ENCODE data around the gene PRKAG2.

Gene PRKAG2

DNA sequence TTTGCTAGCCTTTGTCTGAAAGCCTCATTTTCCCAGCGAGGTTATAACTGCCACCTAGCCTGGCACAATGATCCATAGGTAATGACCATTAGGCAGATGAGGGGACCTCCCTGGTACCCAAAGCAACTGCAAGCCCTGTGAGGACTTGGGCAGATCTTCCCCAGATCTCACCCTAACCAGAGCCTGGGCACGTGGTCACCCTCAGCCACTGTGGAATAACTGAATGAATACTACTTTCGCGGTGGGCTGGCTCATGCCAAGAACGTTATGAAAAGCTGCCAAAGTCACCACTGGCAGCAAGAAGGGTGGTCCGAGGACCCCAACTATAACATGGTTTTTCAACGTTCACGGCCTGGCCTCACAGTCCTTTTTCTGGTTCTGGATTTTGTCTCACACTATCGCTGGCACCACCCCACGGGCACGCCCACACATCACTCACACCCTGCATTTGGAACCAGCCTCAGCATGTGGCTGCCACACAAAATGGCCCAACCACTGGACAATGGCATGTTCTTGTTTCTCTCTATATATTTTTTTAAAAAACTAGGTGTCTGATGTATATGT, 3.4 kb downstream of the PRKAG2 start:
- no peak overlapping the region for H3K9ac ChIP-seq (ENCODE audit: low read depth in 1 of 2, low read length in 2 of 2)
- H3K27ac ChIP-seq (ENCODE audit: low read depth, low read length): no peak overlapping the region
- H3K36me3 ChIP-seq (ENCODE audit: control insufficient read depth in 1 of 2, insufficient read depth in 2 of 2, low read length in 2 of 2): no peaks in the 10 kb centered on the region
- no peaks in the 10 kb centered on the region for H3K9me3 ChIP-seq (ENCODE audit: control insufficient read depth in 1 of 2, low read length in 2 of 2)
- H3K4me3 ChIP-seq (ENCODE audit: low read depth in 1 of 2, low read length in 2 of 2): no peak overlapping the region
- H3K27me3 ChIP-seq (ENCODE audit: control insufficient read depth in 1 of 2, insufficient read depth in 2 of 2, low read length in 2 of 2): no peaks in the 10 kb centered on the region
- peaks cover 17 to 24% of the 10 kb centered on the region in 2 donors for H3K4me1 ChIP-seq (ENCODE audit: control insufficient read depth in 1 of 2, insufficient read depth in 2 of 2, low read length in 2 of 2)

DNA sequence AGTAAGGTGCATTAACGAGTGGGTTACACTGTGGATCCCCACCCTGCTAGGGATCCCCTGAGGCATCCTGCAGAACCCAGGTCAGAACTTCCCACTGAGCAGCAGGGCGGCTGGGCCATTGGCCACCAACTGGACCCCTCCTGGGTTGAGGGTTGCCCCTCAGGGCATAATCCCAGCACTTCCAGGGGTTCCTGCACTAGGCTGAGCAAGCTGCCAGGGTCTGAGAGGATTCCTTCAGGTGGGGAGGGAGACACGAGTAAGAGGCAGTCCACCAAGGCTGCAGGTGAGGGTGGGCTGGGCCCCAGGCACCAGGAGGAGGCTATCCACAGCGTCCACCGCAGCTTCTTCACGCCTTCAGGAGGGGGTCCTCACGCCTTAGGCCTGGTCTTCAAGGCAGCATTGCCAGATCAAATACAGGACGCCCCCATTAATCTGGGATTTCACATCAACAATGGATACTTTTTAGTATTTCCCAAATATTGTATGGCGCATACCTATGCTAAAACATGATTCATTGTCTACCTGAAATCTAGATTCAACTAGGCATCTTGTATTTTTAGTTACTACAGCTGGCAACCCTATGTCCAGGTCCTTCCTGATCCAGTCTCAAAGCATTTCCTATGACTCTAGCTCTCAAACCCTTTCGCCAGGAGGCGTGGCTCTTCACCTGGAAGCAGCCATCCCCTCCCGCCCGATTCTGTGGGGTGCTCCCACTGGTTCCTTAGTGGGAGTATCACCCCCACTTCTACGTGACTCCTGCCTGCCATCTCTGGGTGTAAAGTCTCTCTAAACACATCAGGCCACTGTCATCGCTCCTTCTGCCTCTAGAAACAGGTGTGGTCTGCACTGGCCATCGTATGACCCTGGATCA, 4.1 kb downstream of the PRKAG2 start:
- H3K9ac ChIP-seq (ENCODE audit: low read depth in 1 of 2, low read length in 2 of 2): no peak overlapping the region
- H3K27ac ChIP-seq (ENCODE audit: low read depth, low read length): no peak overlapping the region

DNA sequence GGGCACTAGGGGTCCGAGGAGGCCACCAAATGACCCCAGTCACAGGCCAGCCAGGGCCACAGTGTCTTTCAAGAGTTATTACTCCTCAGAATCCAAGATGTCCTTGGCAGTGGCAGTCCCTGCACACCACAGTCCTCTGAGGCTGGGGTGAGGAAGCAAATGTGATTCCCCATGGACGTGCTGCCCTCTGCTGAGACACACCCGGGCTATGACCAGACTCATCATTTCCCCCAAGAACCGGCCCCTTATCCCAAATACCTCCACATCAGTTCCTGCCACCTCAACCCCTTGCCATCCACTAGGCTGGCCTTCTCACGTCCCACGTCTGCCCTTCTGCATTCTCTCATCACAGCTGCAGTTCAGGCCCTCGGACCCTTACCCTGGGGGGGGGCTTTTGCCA, 5.0 kb downstream of the PRKAG2 start:
- peaks cover 17 to 25% of the 10 kb centered on the region in 2 donors for H3K4me1 ChIP-seq (ENCODE audit: control insufficient read depth in 1 of 2, insufficient read depth in 2 of 2, low read length in 2 of 2)
- no peaks in the 10 kb centered on the region for H3K27me3 ChIP-seq (ENCODE audit: control insufficient read depth in 1 of 2, insufficient read depth in 2 of 2, low read length in 2 of 2)
- H3K27ac ChIP-seq (ENCODE audit: low read depth, low read length): no peak overlapping the region
- H3K4me3 ChIP-seq (ENCODE audit: low read depth in 1 of 2, low read length in 2 of 2): no peak overlapping the region
- H3K9me3 ChIP-seq (ENCODE audit: control insufficient read depth in 1 of 2, low read length in 2 of 2): no peaks in the 10 kb centered on the region
- H3K9ac ChIP-seq (ENCODE audit: low read depth in 1 of 2, low read length in 2 of 2): no peak overlapping the region
- no peaks in the 10 kb centered on the region for H3K36me3 ChIP-seq (ENCODE audit: control insufficient read depth in 1 of 2, insufficient read depth in 2 of 2, low read length in 2 of 2)

More for the DNA sequence above, 4.1 kb downstream of the PRKAG2 start:
- no peak overlapping the region for H3K4me3 ChIP-seq (ENCODE audit: low read depth in 1 of 2, low read length in 2 of 2)
- H3K9me3 ChIP-seq (ENCODE audit: control insufficient read depth in 1 of 2, low read length in 2 of 2): no peaks in the 10 kb centered on the region
- H3K27me3 ChIP-seq (ENCODE audit: control insufficient read depth in 1 of 2, insufficient read depth in 2 of 2, low read length in 2 of 2): no peaks in the 10 kb centered on the region
- H3K4me1 ChIP-seq (ENCODE audit: control insufficient read depth in 1 of 2, insufficient read depth in 2 of 2, low read length in 2 of 2): peaks cover 17 to 23% of the 10 kb centered on the region in 2 donors
- H3K36me3 ChIP-seq (ENCODE audit: control insufficient read depth in 1 of 2, insufficient read depth in 2 of 2, low read length in 2 of 2): no peaks in the 10 kb centered on the region

DNA sequence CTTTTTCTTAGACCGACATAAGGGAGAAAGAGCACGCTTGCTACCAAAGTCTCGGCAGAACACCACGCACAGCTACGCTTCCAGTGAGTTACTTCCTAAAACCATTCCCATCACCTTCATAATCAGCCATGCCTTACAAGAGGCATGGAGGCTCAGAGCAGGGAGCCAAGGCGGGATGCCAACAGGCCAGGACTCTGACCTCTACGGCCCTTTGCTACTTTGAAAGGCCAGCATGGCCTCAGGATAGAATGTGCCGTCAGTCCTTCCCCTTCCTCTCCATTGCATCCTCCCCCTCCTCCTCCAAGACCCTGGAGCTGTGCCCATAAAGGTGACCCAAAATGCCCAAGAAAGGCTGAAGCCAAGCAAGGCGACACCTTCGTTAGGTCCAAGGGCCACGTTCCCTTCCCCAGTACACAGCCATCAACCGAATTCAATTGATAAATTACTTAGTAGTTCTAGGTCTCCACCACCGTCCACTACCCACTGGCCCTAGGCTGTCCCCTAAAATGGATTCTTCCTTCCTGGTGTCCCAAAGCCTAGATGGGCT, 5.7 kb downstream of the PRKAG2 start:
- Histone ChIP-seq H3K9me3 (ENCODE audit: control insufficient read depth in 1 of 2, low read length in 2 of 2) (no peaks in the 10 kb centered on the region), H3K9ac (ENCODE audit: low read depth in 1 of 2, low read length in 2 of 2) (no peak overlapping the region), H3K4me3 (ENCODE audit: low read depth in 1 of 2, low read length in 2 of 2) (no peak overlapping the region), H3K36me3 (ENCODE audit: control insufficient read depth in 1 of 2, insufficient read depth in 2 of 2, low read length in 2 of 2) (no peaks in the 10 kb centered on the region), H3K27ac (ENCODE audit: low read depth, low read length) (no peak overlapping the region), H3K27me3 (ENCODE audit: control insufficient read depth in 1 of 2, insufficient read depth in 2 of 2, low read length in 2 of 2) (no peaks in the 10 kb centered on the region), H3K4me1 (ENCODE audit: control insufficient read depth in 1 of 2, insufficient read depth in 2 of 2, low read length in 2 of 2) (peaks cover 17 to 25% of the 10 kb centered on the region in 2 donors)

DNA sequence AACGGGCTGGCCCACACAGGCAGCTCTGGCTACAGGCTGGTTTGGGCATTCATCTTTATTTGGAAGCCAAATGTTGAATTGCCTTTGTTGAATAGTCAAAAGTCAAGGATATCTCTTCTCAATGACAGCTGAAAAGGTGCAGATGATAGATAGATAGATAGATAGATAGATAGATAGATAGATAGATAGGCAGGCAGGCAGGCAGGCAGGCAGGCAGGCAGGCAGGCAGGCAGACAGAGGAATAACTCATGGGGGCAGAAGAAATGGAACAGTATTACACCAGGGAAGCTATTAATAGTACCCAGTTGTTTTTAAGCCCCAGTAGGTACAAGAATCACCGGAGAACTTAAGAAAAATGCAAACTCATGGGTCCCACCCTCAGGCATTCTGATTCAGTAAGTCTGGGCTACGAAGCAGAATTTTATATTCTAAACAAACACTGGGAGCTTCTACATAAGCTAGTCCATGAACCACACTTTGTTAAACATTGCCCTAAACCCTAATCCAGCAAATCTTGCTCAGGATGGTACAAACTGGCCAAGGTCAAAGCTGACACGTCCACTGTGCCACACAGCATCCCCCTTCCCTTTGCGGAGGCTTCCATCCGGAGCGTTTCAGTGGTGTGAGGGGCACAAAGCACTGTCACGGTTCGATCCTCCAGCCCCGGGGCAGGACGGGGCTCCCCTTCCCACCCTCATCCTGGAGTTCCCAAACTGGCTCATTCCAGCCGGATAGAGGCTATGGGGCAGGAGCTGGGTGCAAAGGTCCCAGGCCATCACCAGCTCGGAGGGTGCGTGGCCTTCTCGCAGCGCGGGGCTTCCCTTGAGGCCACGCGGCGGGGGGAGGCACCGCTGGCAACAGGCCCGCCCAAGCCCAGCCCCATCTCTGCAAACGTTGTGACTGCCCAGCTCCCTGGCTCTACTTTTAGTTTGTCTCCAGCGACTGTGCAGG, 6.7 kb downstream of the PRKAG2 start:
- no peaks in the 10 kb centered on the region for H3K27me3 ChIP-seq (ENCODE audit: control insufficient read depth in 1 of 2, insufficient read depth in 2 of 2, low read length in 2 of 2)
- H3K4me1 ChIP-seq (ENCODE audit: control insufficient read depth in 1 of 2, insufficient read depth in 2 of 2, low read length in 2 of 2): peaks cover 17 to 25% of the 10 kb centered on the region in 2 donors
- H3K4me3 ChIP-seq (ENCODE audit: low read depth in 1 of 2, low read length in 2 of 2): no peak overlapping the region
- no peaks in the 10 kb centered on the region for H3K36me3 ChIP-seq (ENCODE audit: control insufficient read depth in 1 of 2, insufficient read depth in 2 of 2, low read length in 2 of 2)
- no peaks in the 10 kb centered on the region for H3K9me3 ChIP-seq (ENCODE audit: control insufficient read depth in 1 of 2, low read length in 2 of 2)
- H3K27ac ChIP-seq (ENCODE audit: low read depth, low read length): no peak overlapping the region
- H3K9ac ChIP-seq (ENCODE audit: low read depth in 1 of 2, low read length in 2 of 2): no peak overlapping the region

DNA sequence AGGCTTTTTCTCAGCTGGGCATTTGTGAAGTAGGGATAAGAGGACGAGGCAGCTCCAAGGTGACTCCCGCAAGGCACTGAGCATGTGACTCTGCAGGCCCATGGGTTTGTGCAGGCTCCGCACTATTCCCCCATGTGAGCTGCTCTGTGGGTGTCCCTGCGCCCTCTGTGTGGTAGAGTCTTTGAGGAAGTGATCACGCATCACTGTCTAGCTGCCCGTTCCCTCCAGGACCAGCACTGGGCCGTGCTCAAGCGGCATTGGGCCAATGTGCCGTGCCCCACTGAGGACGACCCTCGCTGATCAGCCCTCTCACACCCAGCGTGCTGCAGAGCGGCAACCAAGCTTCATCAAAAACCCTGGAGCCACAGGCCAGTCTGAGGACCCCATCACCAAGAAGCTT, 7.5 kb downstream of the PRKAG2 start:
- Histone ChIP-seq H3K9ac (ENCODE audit: low read depth in 1 of 2, low read length in 2 of 2) (no peak overlapping the region), H3K27ac (ENCODE audit: low read depth, low read length) (no peak overlapping the region), H3K4me3 (ENCODE audit: low read depth in 1 of 2, low read length in 2 of 2) (no peak overlapping the region)

DNA sequence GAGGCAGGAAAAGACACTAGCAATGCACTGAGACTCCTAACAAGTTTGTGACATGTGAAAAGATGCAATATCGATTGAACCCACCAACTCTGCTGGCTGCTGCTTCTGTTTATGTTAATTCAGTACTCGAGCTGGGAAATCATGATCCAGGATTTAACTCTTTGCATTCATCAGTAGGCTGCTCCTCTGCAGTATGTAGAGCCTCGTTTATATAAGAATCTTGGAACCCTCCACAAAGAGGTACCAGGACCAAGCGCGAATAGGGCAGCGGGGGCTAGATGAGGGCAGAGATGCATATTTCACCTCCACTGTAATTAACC, 7.8 kb downstream of the PRKAG2 start:
- Histone ChIP-seq H3K27me3 (ENCODE audit: control insufficient read depth in 1 of 2, insufficient read depth in 2 of 2, low read length in 2 of 2) (no peaks in the 10 kb centered on the region), H3K4me3 (ENCODE audit: low read depth in 1 of 2, low read length in 2 of 2) (no peak overlapping the region), H3K9ac (ENCODE audit: low read depth in 1 of 2, low read length in 2 of 2) (no peak overlapping the region), H3K4me1 (ENCODE audit: control insufficient read depth in 1 of 2, insufficient read depth in 2 of 2, low read length in 2 of 2) (peaks cover 17 to 20% of the 10 kb centered on the region in 2 donors), H3K27ac (ENCODE audit: low read depth, low read length) (no peak overlapping the region), H3K9me3 (ENCODE audit: control insufficient read depth in 1 of 2, low read length in 2 of 2) (no peaks in the 10 kb centered on the region), H3K36me3 (ENCODE audit: control insufficient read depth in 1 of 2, insufficient read depth in 2 of 2, low read length in 2 of 2) (no peaks in the 10 kb centered on the region)

More for the DNA sequence above, 7.5 kb downstream of the PRKAG2 start:
- H3K9me3 ChIP-seq (ENCODE audit: control insufficient read depth in 1 of 2, low read length in 2 of 2): no peaks in the 10 kb centered on the region
- no peaks in the 10 kb centered on the region for H3K36me3 ChIP-seq (ENCODE audit: control insufficient read depth in 1 of 2, insufficient read depth in 2 of 2, low read length in 2 of 2)
- peaks cover 17 to 20% of the 10 kb centered on the region in 2 donors for H3K4me1 ChIP-seq (ENCODE audit: control insufficient read depth in 1 of 2, insufficient read depth in 2 of 2, low read length in 2 of 2)
- H3K27me3 ChIP-seq (ENCODE audit: control insufficient read depth in 1 of 2, insufficient read depth in 2 of 2, low read length in 2 of 2): no peaks in the 10 kb centered on the region

DNA sequence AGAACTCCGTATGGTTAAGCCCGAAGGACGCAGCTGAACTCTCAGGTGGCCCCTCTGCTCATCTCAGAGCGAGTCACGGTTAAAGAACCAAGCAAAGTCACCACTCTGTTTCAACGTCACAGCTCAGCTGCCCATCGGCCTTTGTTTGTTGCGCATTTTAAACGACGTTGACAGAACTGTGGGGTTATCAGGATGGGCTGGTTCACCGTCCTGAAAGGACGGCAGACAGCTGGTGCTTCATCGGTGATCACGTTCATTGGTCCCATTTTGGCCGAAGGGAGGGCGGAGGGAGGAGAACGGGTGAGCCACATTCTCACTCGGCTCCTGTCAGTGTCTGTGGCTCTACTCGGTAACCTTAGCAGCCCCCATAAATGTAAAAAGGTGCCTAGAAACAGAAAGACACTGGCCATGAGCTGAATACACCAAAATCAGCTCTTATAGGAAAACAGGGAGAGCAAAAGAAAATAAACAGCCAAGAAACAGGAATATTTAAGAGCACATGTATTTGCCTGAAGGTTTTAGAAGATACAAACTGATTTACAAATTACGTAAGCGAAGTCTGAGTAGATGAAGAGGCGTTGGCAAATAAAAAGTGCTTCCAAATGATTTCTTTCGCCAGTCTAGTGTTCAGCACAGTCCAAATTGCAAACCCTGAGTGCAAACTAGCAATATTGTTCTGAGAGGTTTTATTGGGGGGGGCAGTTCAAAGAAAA, 8.4 kb downstream of the PRKAG2 start:
- Histone ChIP-seq H3K4me1 (ENCODE audit: control insufficient read depth in 1 of 2, insufficient read depth in 2 of 2, low read length in 2 of 2) (peaks cover 17 to 23% of the 10 kb centered on the region in 2 donors), H3K9me3 (ENCODE audit: control insufficient read depth in 1 of 2, low read length in 2 of 2) (no peaks in the 10 kb centered on the region), H3K27ac (ENCODE audit: low read depth, low read length) (no peak overlapping the region), H3K27me3 (ENCODE audit: control insufficient read depth in 1 of 2, insufficient read depth in 2 of 2, low read length in 2 of 2) (no peaks in the 10 kb centered on the region), H3K9ac (ENCODE audit: low read depth in 1 of 2, low read length in 2 of 2) (no peak overlapping the region), H3K36me3 (ENCODE audit: control insufficient read depth in 1 of 2, insufficient read depth in 2 of 2, low read length in 2 of 2) (no peaks in the 10 kb centered on the region), H3K4me3 (ENCODE audit: low read depth in 1 of 2, low read length in 2 of 2) (no peak overlapping the region)

DNA sequence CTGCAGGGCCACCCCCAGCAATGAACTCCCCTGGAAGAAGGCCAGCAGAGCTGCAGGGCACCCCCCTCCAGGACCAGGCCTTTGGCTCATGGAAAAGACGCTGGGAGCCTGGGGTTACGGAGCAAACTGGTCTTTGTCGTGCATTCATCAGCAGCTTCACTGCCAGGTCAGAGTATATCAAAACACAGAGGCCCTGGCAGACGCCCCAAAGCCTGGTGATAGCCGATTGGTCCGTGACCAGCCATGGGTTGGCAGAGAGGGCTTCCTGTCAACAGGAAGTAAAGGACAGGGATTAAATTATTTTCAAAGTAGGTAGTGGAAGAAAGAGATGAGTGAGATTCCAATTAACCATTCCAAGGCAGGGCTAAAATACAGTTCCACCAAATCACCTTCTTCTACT, 9.0 kb downstream of the PRKAG2 start:
- H3K4me3 ChIP-seq (ENCODE audit: low read depth in 1 of 2, low read length in 2 of 2): no peak overlapping the region
- H3K9ac ChIP-seq (ENCODE audit: low read depth in 1 of 2, low read length in 2 of 2): no peak overlapping the region
- no peaks in the 10 kb centered on the region for H3K27me3 ChIP-seq (ENCODE audit: control insufficient read depth in 1 of 2, insufficient read depth in 2 of 2, low read length in 2 of 2)
- H3K27ac ChIP-seq (ENCODE audit: low read depth, low read length): no peak overlapping the region
- H3K36me3 ChIP-seq (ENCODE audit: control insufficient read depth in 1 of 2, insufficient read depth in 2 of 2, low read length in 2 of 2): no peaks in the 10 kb centered on the region
- peaks cover 17 to 23% of the 10 kb centered on the region in 2 donors for H3K4me1 ChIP-seq (ENCODE audit: control insufficient read depth in 1 of 2, insufficient read depth in 2 of 2, low read length in 2 of 2)
- no peaks in the 10 kb centered on the region for H3K9me3 ChIP-seq (ENCODE audit: control insufficient read depth in 1 of 2, low read length in 2 of 2)

Data from duodenal mucosa (tissue), 2 donors.